Inferior parietal cortex (tissue), 1 donor: ENCODE data around the gene GFPT2.

Experiments used
- DNase-seq: peaks from one replicate; pipeline ENCODE4 v3.0.0-alpha.2; 2016; ENCODE audit errors: extremely low spot score

GFPT2 gene

DNA sequence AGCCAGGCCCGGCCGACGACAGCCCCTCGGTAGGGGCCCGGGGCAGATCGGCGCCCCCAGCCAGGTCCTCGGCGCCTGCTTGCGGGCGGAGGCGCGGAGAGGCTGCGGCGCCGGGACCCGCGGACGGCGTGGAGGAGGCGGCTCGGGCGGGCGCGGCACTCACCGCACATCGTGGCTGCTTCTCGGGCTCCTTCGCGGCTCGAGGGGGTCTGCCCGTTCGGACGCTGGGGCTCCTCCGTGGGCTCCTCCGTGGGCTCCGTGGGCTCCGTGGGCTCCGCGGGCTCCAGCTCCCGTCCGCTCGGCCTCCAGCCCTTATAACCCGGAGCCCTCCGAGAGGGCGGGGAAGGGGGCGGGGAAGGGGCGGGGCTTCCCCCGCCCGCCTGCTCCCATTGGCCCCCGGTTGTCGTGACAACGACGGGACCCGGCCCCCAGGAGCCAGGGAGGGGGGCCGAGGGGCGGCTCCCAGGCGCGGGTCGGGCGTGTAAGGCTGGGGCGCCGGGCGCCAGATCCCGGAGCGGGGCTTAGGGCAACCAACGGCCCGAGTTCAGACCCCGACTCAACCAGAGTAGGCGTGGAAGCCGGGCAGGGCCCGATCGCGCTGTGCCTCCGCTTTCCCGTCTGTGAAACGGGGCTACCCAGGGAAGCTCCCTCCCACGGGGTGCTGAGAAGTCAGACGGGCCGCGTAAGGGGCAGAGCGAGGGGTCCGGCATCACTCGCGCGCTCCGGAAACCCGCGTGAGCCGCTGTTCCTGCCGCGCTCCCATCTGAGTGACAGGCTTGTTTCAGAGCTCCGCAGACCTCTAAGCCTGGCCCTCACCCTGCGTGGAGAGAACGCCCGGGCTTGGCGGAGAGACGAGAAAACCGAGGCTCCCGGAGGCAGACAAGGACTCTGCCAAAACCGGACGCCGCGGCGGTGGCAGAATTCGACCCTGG is at the start of gene GFPT2:
GFPT2 (minus strand) TSS at position 289 of the 932 bp plus-strand sequence; CDS start at position 170, 119 bp downstream.
- peak; percentile 86 for DNase-seq

- no peak for DNase-seq
Observed at GRCh38 chr5:180402716-180403115, 49.6 kb upstream of the GFPT2 start.

GRCh38 chr5:180401229-180401907 is 48.2 kb upstream of the GFPT2 start:
- DNase-seq, result no peak

GRCh38 chr5:180400416-180400815 is 47.3 kb upstream of the GFPT2 start:
- no peak for DNase-seq

GRCh38 chr5:180399401-180400215 is 46.5 kb upstream of the GFPT2 start:
- no peak for DNase-seq

DNA sequence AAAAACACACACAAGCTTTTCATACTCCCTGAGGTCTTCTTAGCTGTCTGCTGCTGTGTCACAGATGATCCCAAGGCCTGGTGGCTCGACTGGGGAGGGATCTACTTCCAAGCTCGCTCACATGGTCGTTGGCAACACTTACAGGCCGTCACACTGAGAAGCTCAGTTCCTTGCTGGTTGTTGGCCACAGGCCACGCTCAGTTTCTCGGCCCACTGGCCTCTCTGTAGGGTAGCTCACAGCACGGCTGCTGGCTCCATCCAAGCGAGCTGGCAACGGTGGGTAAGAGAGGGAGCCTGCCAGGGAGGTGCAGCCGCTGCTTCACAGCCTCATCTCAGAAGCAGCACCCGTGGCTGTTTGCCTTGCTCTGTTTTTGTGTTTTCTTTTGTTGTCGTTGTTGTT is 43.8 kb upstream of the GFPT2 start:
- no peak for DNase-seq

GRCh38 chr5:180395540-180396274 is 42.6 kb upstream of the GFPT2 start:
- no peak for DNase-seq

DNA sequence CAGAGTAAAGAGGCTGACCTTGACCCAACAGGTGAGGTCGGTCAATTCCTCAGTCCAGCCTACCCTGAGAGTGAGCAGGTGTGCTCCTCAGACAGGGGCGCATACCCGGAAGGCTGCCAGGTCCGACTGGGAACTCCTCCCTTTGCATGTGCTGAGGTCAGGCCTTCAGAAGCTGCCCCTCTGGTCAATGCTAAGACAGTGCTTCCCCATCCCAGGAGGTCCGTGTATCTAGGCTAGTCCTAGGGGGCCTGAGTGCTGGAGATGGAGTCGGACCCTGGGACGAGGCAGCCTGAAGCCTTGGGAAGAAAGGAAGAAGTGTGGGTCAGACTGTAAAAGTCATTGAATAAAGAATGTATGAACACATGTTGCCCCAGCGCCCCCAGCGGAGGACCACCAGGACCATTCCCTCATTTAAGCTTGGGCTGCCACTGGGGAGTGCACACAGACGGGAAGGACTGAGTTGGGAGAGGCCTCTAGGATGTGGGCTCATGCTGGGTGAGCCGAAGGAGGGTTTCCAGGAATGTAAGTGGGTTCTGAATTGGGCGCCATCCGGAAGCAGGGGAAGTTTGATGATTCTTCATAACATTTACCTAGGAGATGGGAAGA is 41.0 kb upstream of the GFPT2 start:
- DNase-seq, result no peak

DNA sequence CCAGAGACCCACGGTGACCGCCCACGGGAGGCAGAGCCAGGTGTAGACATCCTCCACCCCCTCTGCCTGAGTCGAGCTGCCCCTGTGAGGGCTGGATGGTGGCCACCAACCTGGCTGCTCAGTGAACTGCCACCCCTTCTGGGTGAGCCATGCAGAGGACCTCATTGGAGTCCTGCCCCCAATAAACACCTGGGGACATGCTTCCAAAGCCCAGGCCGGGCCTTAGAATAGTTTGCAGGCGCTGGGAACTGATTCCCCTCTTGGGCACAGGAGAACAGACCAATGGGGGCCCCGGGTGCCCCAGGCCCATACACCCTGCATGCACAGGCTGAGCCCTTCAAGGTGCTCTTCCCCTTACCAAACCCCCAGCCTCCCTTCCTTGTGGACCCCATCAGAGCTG is 38.1 kb upstream of the GFPT2 start:
- DNase-seq, result no peak

DNA sequence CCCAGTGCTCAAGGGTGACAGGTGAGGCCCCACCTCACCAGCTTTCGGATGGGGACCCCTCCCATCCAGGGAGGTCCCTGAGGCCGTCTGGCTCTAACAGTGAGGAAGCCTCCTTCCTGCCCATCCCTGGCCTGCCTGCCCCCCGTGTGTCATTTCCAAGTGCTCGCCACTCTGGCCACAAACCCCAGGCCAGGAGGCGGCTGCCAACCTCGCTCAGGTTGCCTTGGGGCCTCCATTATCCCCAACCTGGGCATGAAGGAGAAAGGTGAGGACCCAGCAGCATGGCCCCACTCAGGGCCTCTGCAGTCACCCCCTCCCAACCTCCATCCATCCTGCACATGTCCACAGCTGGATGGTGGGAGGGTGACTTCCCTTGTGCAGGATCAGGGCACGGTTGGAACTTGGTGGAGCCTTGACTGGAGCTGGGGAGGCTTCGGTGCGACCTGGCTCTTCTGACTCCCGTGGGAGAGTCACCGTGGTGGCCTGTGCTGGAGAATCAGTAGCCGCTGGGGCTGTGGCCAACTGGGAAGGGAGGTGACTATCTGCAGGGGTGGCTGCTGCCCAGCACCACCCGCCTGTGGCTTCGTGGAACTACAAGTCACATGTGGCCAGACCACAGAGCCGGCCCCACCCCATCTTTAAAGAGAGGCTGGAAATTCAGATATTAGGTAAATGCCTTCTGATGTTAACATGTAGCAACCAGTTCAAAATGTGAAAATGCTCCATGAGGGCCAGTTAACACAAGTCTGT is 37.5 kb upstream of the GFPT2 start:
- DNase-seq, result no peak

DNA sequence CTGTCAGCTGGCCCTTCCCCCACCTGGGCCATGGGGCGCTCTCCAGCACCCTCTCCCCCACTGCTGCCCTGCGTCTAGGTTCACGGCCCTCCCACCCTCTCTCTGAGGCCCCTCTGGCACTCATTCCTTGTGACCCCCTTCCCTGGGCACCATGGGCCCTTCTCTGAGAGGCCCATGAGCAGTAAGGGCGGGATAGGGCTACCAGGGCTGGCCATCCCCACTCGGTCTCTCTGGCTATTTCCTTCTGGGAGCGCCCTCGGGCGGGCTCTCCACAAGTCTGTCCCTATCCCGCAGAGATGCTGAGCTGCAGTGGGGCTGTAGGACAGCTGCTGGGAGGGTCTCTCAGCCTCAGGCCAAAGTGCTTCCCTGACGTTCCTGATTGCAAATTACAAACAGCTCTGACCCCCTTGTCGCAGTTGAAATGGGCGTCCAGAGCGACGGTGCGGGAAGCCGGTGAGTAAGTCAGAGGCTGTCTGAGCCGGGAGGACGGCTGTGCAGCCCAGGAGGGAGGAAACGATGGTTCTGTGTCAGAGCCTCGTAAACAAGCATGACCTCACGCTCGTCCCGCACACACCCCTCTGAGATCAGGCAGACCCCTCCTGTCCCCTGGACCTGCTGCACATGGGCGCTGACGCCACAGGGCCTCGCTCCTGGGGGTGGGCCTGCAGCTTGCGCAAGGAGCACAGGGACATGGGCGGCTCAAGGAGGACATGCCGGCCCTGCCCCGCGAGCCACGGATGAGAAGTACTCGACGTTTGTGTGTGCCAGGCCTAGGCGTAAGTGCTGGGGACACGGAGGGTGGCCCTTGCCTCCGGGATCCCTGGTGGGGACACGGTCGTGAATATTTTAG is 36.3 kb upstream of the GFPT2 start:
- no peak for DNase-seq

DNA sequence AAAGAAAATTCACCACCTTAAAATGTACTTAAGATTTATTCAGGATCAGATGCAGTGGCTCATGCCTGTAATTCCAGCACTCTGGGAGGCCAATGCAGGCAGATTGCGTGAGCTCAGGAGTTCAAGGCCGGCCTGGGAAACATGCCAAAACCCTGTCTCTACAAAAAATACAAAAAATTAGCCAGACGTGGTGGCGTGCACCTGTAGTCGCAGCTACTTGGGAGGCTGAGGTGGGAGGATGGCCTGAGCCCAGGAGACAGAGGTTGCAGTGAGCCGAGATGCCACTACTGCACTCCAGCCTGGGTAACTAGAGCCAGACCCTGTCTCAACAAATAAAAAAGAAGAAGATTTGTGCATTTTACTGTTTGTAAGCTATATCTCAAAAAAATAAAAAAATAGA is 34.7 kb upstream of the GFPT2 start:
- DNase-seq, result no peak

DNA sequence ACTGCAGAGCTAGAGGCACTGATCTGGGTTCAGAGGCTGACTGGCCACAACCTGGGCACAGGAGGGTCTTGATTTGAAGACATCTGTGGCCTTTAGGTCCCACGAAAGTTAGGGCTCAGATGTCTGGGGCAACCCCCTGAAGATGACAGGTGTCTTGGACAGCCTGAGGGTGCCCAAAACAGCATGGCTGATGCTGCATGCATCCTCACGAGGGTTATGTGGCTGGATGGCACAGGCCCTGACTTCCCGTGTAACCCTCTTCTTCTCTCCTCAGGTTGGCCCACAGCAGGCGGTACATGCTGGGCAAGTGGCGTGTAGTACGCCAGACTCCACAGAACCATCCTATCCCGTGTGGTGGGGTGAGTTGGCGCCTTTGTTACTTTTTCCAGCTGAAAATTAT is 29.8 kb upstream of the GFPT2 start:
- DNase-seq, result no peak

DNA sequence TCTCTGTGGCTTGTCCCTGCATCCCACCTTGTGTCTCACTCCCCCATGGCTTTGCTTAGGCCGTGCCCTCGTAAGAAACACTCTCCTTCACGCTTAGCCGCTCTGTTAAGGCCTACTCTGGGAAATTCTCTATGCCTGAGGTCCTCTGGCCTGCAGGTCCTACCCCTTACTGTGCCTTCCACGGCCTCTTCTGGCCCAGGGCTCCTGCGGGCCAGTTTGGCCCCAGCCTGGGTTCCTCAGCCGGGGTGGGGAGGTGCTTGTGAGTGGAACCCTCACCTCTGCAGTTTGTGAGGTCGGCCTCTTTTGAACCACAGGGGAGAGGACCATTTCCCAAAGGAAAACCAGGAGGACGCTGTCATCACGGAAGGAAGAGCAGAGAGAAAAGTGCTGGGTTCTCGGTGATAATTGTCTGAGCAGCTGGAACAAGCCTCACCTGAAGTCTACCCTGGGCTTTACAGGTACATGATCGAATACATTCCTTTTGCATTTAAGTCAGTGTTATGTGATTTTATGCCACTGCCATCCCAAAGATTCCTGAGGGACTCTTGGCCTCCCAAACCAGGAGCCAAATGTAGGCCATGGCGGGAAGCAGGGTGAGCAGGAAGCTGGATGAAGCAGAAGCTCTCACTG is 28.8 kb upstream of the GFPT2 start:
- no peak for DNase-seq

DNA sequence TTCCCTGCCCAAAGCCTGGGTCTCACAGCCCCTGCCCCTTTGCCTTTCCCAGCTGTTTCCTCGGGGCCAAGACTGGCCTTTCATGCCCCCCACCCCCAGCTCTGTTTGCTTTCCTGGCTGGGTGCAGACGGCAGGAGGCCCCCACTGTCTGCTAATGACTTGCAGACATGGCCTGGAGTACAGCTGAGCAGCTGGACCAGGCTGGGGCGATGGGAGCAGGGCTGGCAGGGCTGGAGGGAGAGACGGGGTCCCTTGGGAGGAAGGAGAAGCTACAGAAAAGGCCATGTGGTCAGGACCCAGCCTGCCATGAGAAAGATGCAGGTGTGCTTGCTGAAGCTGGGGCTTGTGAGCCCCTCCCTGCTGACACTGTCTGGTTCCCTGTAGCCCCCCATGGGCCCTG is 28.3 kb upstream of the GFPT2 start:
- DNase-seq, result no peak

DNA sequence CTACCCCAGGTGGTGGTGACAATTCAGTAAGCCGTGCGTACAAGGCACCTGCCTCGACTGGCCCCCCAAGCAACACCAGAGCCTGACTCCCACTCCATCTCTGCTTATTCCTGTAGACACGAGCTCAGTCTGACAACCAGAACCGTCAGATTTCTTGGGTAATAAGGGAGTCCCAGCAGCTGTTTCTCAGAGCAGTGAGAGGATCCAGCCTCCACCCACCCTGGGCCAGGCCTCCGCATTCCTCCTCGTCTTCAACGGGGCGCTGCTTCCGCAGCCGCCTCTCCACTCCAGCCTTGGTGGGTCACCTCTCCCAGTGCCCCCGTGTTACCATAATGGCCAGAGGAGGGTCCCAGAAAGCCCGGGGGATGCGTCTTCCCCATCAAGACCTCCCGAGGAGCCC is 27.7 kb upstream of the GFPT2 start:
- DNase-seq, result no peak

DNA sequence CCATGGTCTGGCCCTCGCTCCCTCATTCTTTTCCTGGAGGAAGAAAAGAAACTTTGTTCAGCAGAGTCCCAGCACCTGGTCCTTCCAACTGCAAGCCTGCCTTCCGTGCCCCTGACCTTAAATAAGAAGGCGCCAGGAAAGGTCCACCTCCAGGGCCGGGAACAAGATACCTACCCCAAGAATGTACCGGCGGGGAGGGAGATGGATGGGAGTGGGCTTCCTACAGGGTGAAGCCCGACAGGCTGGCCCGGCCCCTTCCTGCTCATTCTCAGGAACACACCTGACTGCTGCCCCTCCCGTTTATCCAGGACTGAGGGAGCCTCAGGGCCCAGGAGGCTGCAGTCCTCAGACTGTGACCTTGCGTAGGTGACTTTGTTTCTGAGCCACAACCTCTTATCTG is 27.3 kb upstream of the GFPT2 start:
- no peak for DNase-seq

- no peak for DNase-seq
Observed at GRCh38 chr5:180379355-180380070, 26.4 kb upstream of the GFPT2 start.
